Measurements from ENCODE around the gene HSPA1L. TPM values are rescaled to one million over a fixed set of nuclear protein-coding genes. Genes with fewer than 3 reads are reported as not detected.
"Not testable (repeated sequence)": the region's sequence is repeated elsewhere in the genome, so short reads cannot be mapped to it uniquely, and the experiment has no call there.

Gene HSPA1L
- polyA plus RNA-seq, 1 donor from 2014 or later, result 2.6 TPM

DNA sequence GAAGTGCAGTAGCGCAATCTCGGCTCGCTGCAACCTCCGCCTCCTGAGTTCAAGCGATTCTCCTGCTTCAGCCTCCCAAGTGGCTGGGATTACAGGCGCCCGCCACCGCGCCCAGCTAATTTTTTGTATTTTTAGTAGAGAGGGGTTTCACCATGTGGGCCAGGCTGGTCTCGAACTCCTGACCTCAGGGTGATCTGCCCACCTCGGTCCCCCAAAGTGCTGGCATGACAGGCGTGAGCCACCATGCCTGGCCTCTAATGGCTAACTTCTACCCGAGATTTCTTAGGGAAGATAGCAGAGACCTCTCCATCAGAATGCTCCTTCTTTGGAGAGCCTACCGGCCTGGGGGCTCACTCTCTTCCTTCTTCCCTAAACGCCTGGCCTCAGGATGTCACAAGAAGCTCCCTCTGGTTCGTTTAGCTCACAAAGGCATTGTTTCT is 49.1 kb upstream of the HSPA1L start:
- not testable (repeated sequence) for H4K20me1 ChIP-seq (ENCODE audit: insufficient read depth); H3K27me3 ChIP-seq (ENCODE audit: insufficient read depth, low read depth, low read length); H3K4me2 ChIP-seq (ENCODE audit: low read length); H3K9me3 ChIP-seq (ENCODE audit: low read length); H3K9me2 ChIP-seq (ENCODE audit: insufficient read depth, low read length); H3K79me2 ChIP-seq (replicated peaks; ENCODE audit: insufficient read depth, low read length); H3F3A ChIP-seq (ENCODE audit: insufficient read depth, low read length, poor library complexity, severe bottlenecking); H3K36me3 ChIP-seq (ENCODE audit: insufficient read depth, low read length)
- Histone ChIP-seq H3K27ac (ENCODE audit: low read length) (peak overlapping the region; percentile 84), H3K9ac (ENCODE audit: low read length) (peak overlapping the region; percentile 73), H3K4me3 (ENCODE audit: low read length) (peak overlapping the region; percentile 90), H2AFZ (ENCODE audit: low read depth, low read length) (peak overlapping the region; percentile 45)
- TF ChIP-seq RAD21 (conservative IDR thresholded peaks at IDR 0.05) (peak; percentile 3), SMC3 (conservative IDR thresholded peaks at IDR 0.05; ENCODE audit: poor library complexity) (peak; percentile 3)
- TF ChIP-seq, protein P1, sequence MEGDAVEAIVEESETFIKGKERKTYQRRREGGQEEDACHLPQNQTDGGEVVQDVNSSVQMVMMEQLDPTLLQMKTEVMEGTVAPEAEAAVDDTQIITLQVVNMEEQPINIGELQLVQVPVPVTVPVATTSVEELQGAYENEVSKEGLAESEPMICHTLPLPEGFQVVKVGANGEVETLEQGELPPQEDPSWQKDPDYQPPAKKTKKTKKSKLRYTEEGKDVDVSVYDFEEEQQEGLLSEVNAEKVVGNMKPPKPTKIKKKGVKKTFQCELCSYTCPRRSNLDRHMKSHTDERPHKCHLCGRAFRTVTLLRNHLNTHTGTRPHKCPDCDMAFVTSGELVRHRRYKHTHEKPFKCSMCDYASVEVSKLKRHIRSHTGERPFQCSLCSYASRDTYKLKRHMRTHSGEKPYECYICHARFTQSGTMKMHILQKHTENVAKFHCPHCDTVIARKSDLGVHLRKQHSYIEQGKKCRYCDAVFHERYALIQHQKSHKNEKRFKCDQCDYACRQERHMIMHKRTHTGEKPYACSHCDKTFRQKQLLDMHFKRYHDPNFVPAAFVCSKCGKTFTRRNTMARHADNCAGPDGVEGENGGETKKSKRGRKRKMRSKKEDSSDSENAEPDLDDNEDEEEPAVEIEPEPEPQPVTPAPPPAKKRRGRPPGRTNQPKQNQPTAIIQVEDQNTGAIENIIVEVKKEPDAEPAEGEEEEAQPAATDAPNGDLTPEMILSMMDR (IDR thresholded peaks at IDR 0.05; ENCODE audit: poor library complexity, severe bottlenecking), result peak; percentile 20

- H3K9ac ChIP-seq (ENCODE audit: low read length), result peak within 1 kb of the TSS; percentile 92
- peak within 1 kb of the TSS; percentile 90 for H3K4me3 ChIP-seq (ENCODE audit: low read length)
- no peaks in the 10 kb centered on the region for H3K36me3 ChIP-seq (ENCODE audit: insufficient read depth, low read length)
- H3F3A ChIP-seq (ENCODE audit: insufficient read depth, low read length, poor library complexity, severe bottlenecking), result no peaks in the 10 kb centered on the region
- H4K20me1 ChIP-seq (ENCODE audit: insufficient read depth), result no peaks in the 10 kb centered on the region
- peaks cover 8% of the 10 kb centered on the region for H3K79me2 ChIP-seq (replicated peaks; ENCODE audit: insufficient read depth, low read length)
- H3K27me3 ChIP-seq (ENCODE audit: insufficient read depth, low read depth, low read length), result no peaks in the 10 kb centered on the region
- no peaks in the 10 kb centered on the region for H3K9me3 ChIP-seq (ENCODE audit: low read length)
- no peaks in the 10 kb centered on the region for H3K9me2 ChIP-seq (ENCODE audit: insufficient read depth, low read length)
- H3K4me2 ChIP-seq (ENCODE audit: low read length), result peak within 1 kb of the TSS; percentile 68
- peak within 1 kb of the TSS; percentile 84 for H3K27ac ChIP-seq (ENCODE audit: low read length)
- TF ChIP-seq, protein P1 (IDR thresholded peaks at IDR 0.05; ENCODE audit: poor library complexity, severe bottlenecking), result no peak
- TF ChIP-seq SMC3 (conservative IDR thresholded peaks at IDR 0.05; ENCODE audit: poor library complexity), result peak; percentile 58
- TF ChIP-seq TAF1 (IDR thresholded peaks at IDR 0.05; ENCODE audit: low read depth), result peak; percentile 98
- TF ChIP-seq EP300 (conservative IDR thresholded peaks at IDR 0.05; ENCODE audit: poor library complexity, severe bottlenecking), result peak; percentile 46
- TF ChIP-seq, protein P2, sequence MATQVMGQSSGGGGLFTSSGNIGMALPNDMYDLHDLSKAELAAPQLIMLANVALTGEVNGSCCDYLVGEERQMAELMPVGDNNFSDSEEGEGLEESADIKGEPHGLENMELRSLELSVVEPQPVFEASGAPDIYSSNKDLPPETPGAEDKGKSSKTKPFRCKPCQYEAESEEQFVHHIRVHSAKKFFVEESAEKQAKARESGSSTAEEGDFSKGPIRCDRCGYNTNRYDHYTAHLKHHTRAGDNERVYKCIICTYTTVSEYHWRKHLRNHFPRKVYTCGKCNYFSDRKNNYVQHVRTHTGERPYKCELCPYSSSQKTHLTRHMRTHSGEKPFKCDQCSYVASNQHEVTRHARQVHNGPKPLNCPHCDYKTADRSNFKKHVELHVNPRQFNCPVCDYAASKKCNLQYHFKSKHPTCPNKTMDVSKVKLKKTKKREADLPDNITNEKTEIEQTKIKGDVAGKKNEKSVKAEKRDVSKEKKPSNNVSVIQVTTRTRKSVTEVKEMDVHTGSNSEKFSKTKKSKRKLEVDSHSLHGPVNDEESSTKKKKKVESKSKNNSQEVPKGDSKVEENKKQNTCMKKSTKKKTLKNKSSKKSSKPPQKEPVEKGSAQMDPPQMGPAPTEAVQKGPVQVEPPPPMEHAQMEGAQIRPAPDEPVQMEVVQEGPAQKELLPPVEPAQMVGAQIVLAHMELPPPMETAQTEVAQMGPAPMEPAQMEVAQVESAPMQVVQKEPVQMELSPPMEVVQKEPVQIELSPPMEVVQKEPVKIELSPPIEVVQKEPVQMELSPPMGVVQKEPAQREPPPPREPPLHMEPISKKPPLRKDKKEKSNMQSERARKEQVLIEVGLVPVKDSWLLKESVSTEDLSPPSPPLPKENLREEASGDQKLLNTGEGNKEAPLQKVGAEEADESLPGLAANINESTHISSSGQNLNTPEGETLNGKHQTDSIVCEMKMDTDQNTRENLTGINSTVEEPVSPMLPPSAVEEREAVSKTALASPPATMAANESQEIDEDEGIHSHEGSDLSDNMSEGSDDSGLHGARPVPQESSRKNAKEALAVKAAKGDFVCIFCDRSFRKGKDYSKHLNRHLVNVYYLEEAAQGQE (IDR thresholded peaks at IDR 0.05; ENCODE audit: borderline replicate concordance), result peak; percentile 97
- TF ChIP-seq RAD21 (conservative IDR thresholded peaks at IDR 0.05), result peak; percentile 52
- peak; percentile 97 for TF ChIP-seq MXI1 (conservative IDR thresholded peaks at IDR 0.05; ENCODE audit: poor library complexity, severe bottlenecking)
- TF ChIP-seq POLR2AphosphoS5 (IDR thresholded peaks at IDR 0.05), result peak; percentile 98
- no peak for TF ChIP-seq EZH2 (IDR thresholded peaks at IDR 0.05; ENCODE audit: borderline replicate concordance, insufficient read depth, low read length, poor library complexity, severe bottlenecking)
- H2AFZ ChIP-seq (ENCODE audit: low read depth, low read length), result peak within 1 kb of the TSS; percentile 45
Measured at GRCh38 chr6:31862344-31863235, 47.5 kb upstream of the HSPA1L start, which contains the start of gene NEU1. TSS of gene NEU1 (minus strand) at chr6:31862821. CDS start at chr6:31862776, 45 bp downstream.
